HEK293 (cell line): ENCODE data around the gene PCBP1.
A peak's percentile ranks its signal among the peaks of the same experiment; 100 is the strongest.

ENCODE experiments used
- CTCF ChIA-PET: fragments of 350-600 bp; formaldehyde crosslinking; extraction: SDS; loops from one replicate; lab custom pipeline; 2021; ENCODE audit warnings: antibody characterized with exemption; lab: Yijun Ruan, JAX
- POLR2A ChIA-PET: fragments of 300-600 bp; formaldehyde crosslinking; extraction: SDS; loops from one replicate; lab custom pipeline; 2020; ENCODE audit warnings: antibody characterized with exemption, inconsistent platforms; lab: Yijun Ruan, JAX
- H3K27ac ChIP-seq: fragments of 200-500 bp; sonication (Bioruptor generic); 2 replicates; pipeline ENCODE4 v1.5.1; 2014; ENCODE audit warnings: low read depth, low read length, control low read depth, inconsistent platforms; ENCODE audit errors: extremely low read depth
- H3K36me3 ChIP-seq, 2 experiments: fragments of 200-500 bp in 1 of 2; sonication (Bioruptor generic) in 1 of 2; 1 replicate in 1 of 2; 2 replicates in 1 of 2; pipeline ENCODE4 v1.5.1; 2014 to 2017; ENCODE audit warnings: inconsistent platforms in 2 of 2, low read length in 2 of 2; ENCODE audit not compliant: control insufficient read depth in 2 of 2, insufficient read depth in 1 of 2
- H3K4me1 ChIP-seq: fragments of 200-500 bp; sonication (Bioruptor generic); 2 replicates; pipeline ENCODE4 v1.5.1; 2014; ENCODE audit warnings: mild to moderate bottlenecking, low read length, inconsistent platforms; ENCODE audit not compliant: control insufficient read depth, insufficient read depth
- H3K4me3 ChIP-seq: 2 replicates; pipeline ENCODE4 v1.5.1; 2011; ENCODE audit warnings: low read depth, mild to moderate bottlenecking, control low read depth, low read length, moderate library complexity
- H3K9me3 ChIP-seq: fragments of 200-500 bp; sonication (Bioruptor generic); 2 replicates; pipeline ENCODE4 v1.5.1; 2014; ENCODE audit warnings: low read depth, low read length, inconsistent platforms; ENCODE audit not compliant: control insufficient read depth, insufficient read depth
- INSM2 ChIP-seq: fragments of 450-650 bp; formaldehyde crosslinking; IDR thresholded peaks from 2 replicates; pipeline ENCODE4 v1.5.1; 2016; ENCODE audit warnings: missing biosample characterization, missing genetic modification characterization
- KLF1 ChIP-seq: fragments of 450-650 bp; formaldehyde crosslinking; IDR thresholded peaks from 2 replicates; pipeline ENCODE4 v1.5.1; 2016; ENCODE audit warnings: missing biosample characterization, missing genetic modification characterization
- KLF17 ChIP-seq: fragments of 450-650 bp; formaldehyde crosslinking; IDR thresholded peaks from 2 replicates; pipeline ENCODE4 v1.5.1; 2016; ENCODE audit warnings: missing biosample characterization, missing genetic modification characterization
- PRDM2 ChIP-seq: fragments of 450-650 bp; formaldehyde crosslinking; IDR thresholded peaks from 2 replicates; pipeline ENCODE4 v1.5.1; 2016; ENCODE audit warnings: missing biosample characterization, missing genetic modification characterization, borderline replicate concordance
- SALL2 ChIP-seq: fragments of 450-650 bp; formaldehyde crosslinking; IDR thresholded peaks from 2 replicates; pipeline ENCODE4 v1.5.0; 2017; ENCODE audit warnings: missing biosample characterization, mild to moderate bottlenecking, missing genetic modification characterization, borderline replicate concordance
- SCRT2 ChIP-seq: fragments of 450-650 bp; formaldehyde crosslinking; IDR thresholded peaks from 2 replicates; pipeline ENCODE4 v1.5.1; 2016; ENCODE audit warnings: missing biosample characterization, missing genetic modification characterization
- SP3 ChIP-seq: fragments of 450-650 bp; formaldehyde crosslinking; IDR thresholded peaks from 2 replicates; pipeline ENCODE4 v1.5.1; 2016; ENCODE audit warnings: missing biosample characterization, missing genetic modification characterization
- YY2 ChIP-seq: fragments of 450-650 bp; formaldehyde crosslinking; IDR thresholded peaks from 2 replicates; pipeline ENCODE4 v1.5.1; 2016; ENCODE audit warnings: missing biosample characterization, missing genetic modification characterization
- ZFHX2 ChIP-seq: fragments of 450-650 bp; formaldehyde crosslinking; conservative IDR thresholded peaks from 2 replicates; pipeline ENCODE4 v1.5.1; 2016; ENCODE audit warnings: missing biosample characterization, missing genetic modification characterization
- ZNF18 ChIP-seq: fragments of 450-650 bp; formaldehyde crosslinking; IDR thresholded peaks from 2 replicates; pipeline ENCODE4 v1.5.1; 2016; ENCODE audit warnings: missing biosample characterization, missing genetic modification characterization
- ZNF211 ChIP-seq: fragments of 450-650 bp; formaldehyde crosslinking; IDR thresholded peaks from 2 replicates; pipeline ENCODE4 v1.5.1; 2016; ENCODE audit warnings: low read depth, missing biosample characterization, missing genetic modification characterization
- ZNF391 ChIP-seq: fragments of 450-650 bp; formaldehyde crosslinking; IDR thresholded peaks from 2 replicates; pipeline ENCODE4 v1.5.1; 2016; ENCODE audit warnings: low read depth, missing biosample characterization, missing genetic modification characterization, borderline replicate concordance
- ZNF473 ChIP-seq: fragments of 450-650 bp; formaldehyde crosslinking; IDR thresholded peaks from 2 replicates; pipeline ENCODE4 v1.5.1; 2017; ENCODE audit warnings: missing biosample characterization, missing genetic modification characterization
- ZNF521 ChIP-seq: fragments of 450-650 bp; formaldehyde crosslinking; IDR thresholded peaks from 2 replicates; pipeline ENCODE4 v1.5.1; 2017; ENCODE audit warnings: missing biosample characterization, mild to moderate bottlenecking, missing genetic modification characterization
- ZNF585B ChIP-seq: fragments of 450-650 bp; formaldehyde crosslinking; IDR thresholded peaks from 2 replicates; pipeline ENCODE4 v1.5.1; 2016; ENCODE audit warnings: missing biosample characterization, missing genetic modification characterization
- ZNF639 ChIP-seq: fragments of 450-650 bp; formaldehyde crosslinking; IDR thresholded peaks from 2 replicates; pipeline ENCODE4 v1.5.1; 2016; ENCODE audit warnings: missing biosample characterization, missing genetic modification characterization
- ZNF645 ChIP-seq: fragments of 450-650 bp; formaldehyde crosslinking; IDR thresholded peaks from 2 replicates; pipeline ENCODE4; 2016; ENCODE audit warnings: missing biosample characterization, missing genetic modification characterization
- ZNF777 ChIP-seq: fragments of 450-650 bp; formaldehyde crosslinking; IDR thresholded peaks from 2 replicates; pipeline ENCODE4 v1.5.1; 2017; ENCODE audit warnings: missing biosample characterization, missing genetic modification characterization, borderline replicate concordance
- ZNF791 ChIP-seq: fragments of 450-650 bp; formaldehyde crosslinking; IDR thresholded peaks from 2 replicates; pipeline ENCODE4 v1.5.1; 2016; ENCODE audit warnings: missing biosample characterization, missing genetic modification characterization
- ZSCAN23 ChIP-seq: fragments of 450-650 bp; formaldehyde crosslinking; IDR thresholded peaks from 2 replicates; pipeline ENCODE4 v1.5.1; 2016; ENCODE audit warnings: missing biosample characterization, missing genetic modification characterization

PCBP1 gene

GRCh38 chr2:70044290-70045040, 42.8 kb upstream of the PCBP1 start:
- H3K4me1 ChIP-seq: no peaks in the 10 kb centered on the region
- TF ChIP-seq SCRT2: peak; percentile 55
- TF ChIP-seq KLF1: peak; percentile 21; the same call in 1 of the 2 replicates
- no peak for TF ChIP-seq ZSCAN23 (tag by site-specific recombination)
- TF ChIP-seq, all 188 proteins: peak for 2
- ChIA-PET CTCF (interaction anchor here (0.7 kb wide), 1 partner anchor 37 kb away, joined by 4 read pairs; no protein-coding TSS in a partner anchor), POLR2A (no interaction called here)
- H3K36me3 ChIP-seq: peaks cover 3 to 34% of the 10 kb centered on the region in 2 experiments; a peak in 2 of 3 replicates
- no peak overlapping the region for H3K4me3 ChIP-seq
- no peaks in the 10 kb centered on the region for H3K9me3 ChIP-seq
- H3K27ac ChIP-seq: no peak overlapping the region

GRCh38 chr2:70045405-70045804, 41.9 kb upstream of the PCBP1 start:
- H3K4me3 ChIP-seq: no peak overlapping the region
- H3K36me3 ChIP-seq: peaks cover 12 to 41% of the 10 kb centered on the region in 2 experiments
- POLR2A ChIA-PET: interaction anchor here (0.6 kb wide), 1 partner anchor 42 kb away, joined by 3 read pairs; no protein-coding TSS in a partner anchor
- no peaks in the 10 kb centered on the region for H3K9me3 ChIP-seq
- no peaks in the 10 kb centered on the region for H3K4me1 ChIP-seq
- H3K27ac ChIP-seq: no peak overlapping the region
- CTCF ChIA-PET: interaction anchor here (0.7 kb wide), 1 partner anchor 37 kb away, joined by 4 read pairs; no protein-coding TSS in a partner anchor
- TF ChIP-seq ZNF585B (tag by site-specific recombination) (no peak), ZNF639 (tag by site-specific recombination) (no peak), INSM2 (tag by site-specific recombination) (no peak), KLF17 (no peak), ZNF473 (tag by site-specific recombination) (no peak), ZFHX2 (no peak), ZNF521 (tag by site-specific recombination) (no peak), SALL2 (no peak), PRDM2 (no peak), YY2 (tag by site-specific recombination) (no peak), ZNF645 (tag by site-specific recombination) (no peak), ZNF211 (tag by site-specific recombination) (no peak), ZNF791 (tag by site-specific recombination) (no peak), ZNF18 (no peak), SP3 (tag by site-specific recombination) (no peak), ZNF777 (tag by site-specific recombination) (no peak), ZNF391 (tag by site-specific recombination) (no peak)
